Endodermal cell (in vitro differentiated cells): ENCODE data around the gene OR8B12. TPM values are rescaled to one million over a fixed set of nuclear protein-coding genes. Genes with fewer than 3 reads are reported as not detected.

Experiments used
- DNase-seq: peaks from one replicate; pipeline ENCODE4 v3.0.0-alpha.2; 2017
- H3K27ac ChIP-seq: 2 replicates; pipeline ENCODE4 v1.5.1; 2013; ENCODE audit warnings: mild to moderate bottlenecking, low read depth, low read length, moderate library complexity
- H3K27me3 ChIP-seq: 2 replicates; pipeline ENCODE4 v1.6.1; 2013; ENCODE audit warnings: mild to moderate bottlenecking, low read length, moderate library complexity; ENCODE audit not compliant: insufficient read depth, control insufficient read depth, poor library complexity, severe bottlenecking
- H3K36me3 ChIP-seq: 2 replicates; pipeline ENCODE4 v1.7.0; 2013; ENCODE audit warnings: mild to moderate bottlenecking, low read length, moderate library complexity; ENCODE audit not compliant: control insufficient read depth, insufficient read depth
- H3K4me1 ChIP-seq: one replicate; pipeline ENCODE4 v1.7.0; 2013; ENCODE audit warnings: low read length; ENCODE audit not compliant: control insufficient read depth, insufficient read depth
- H3K4me3 ChIP-seq: 2 replicates; pipeline ENCODE4 v1.5.1; 2013; ENCODE audit warnings: mild to moderate bottlenecking, low read length, moderate library complexity
- H3K9ac ChIP-seq: 2 replicates; pipeline ENCODE4 v1.6.1; 2013; ENCODE audit warnings: mild to moderate bottlenecking, low read length, moderate library complexity; ENCODE audit not compliant: poor library complexity, severe bottlenecking; ENCODE audit errors: extremely low read depth
- H3K9me3 ChIP-seq: 2 replicates; pipeline ENCODE4 v1.6.1; 2013; ENCODE audit warnings: mild to moderate bottlenecking, low read length, moderate library complexity; ENCODE audit not compliant: control insufficient read depth
- H3K27ac Mint-ChIP-seq: 2 replicates; pipeline ENCODE4 v1.8.0; 2020; ENCODE audit warnings: mixed read lengths
- H3K27me3 Mint-ChIP-seq: 2 replicates; pipeline ENCODE4 v1.8.0; 2021; ENCODE audit warnings: mild to moderate bottlenecking, mixed read lengths; ENCODE audit not compliant: insufficient read depth
- H3K36me3 Mint-ChIP-seq: 2 replicates; pipeline ENCODE4 v1.8.0; 2020; ENCODE audit warnings: low read depth, mixed read lengths
- H3K4me1 Mint-ChIP-seq: 2 replicates; pipeline ENCODE4 v1.8.0; 2020; ENCODE audit warnings: mixed read lengths
- H3K4me3 Mint-ChIP-seq: 2 replicates; pipeline ENCODE4 v1.8.0; 2020; ENCODE audit warnings: mild to moderate bottlenecking, moderate library complexity, mixed read lengths
- H3K9me3 Mint-ChIP-seq: 2 replicates; pipeline ENCODE4 v1.8.0; 2020; ENCODE audit warnings: mild to moderate bottlenecking, mixed read lengths
- WGBS, 2 experiments: methylation state at CpG; one replicate each; pipeline versions ENCODE4 v1.1.5 to v1.1.7; 2013; ENCODE audit warnings: missing lambda C conversion rate in 2 of 2, mixed read lengths in 1 of 2; ENCODE audit not compliant: insufficient coverage in 1 of 2, insufficient read length in 1 of 2; 5-methylcytosine and 5-hydroxymethylcytosine counted together
- total RNA-seq, 2 donors: library from RNA; stranded (reverse); fragmentation: NEBNext Ultra II Directional in 1 of 2; extraction: Animal tissue kit (Norgen Biotek cat#: 25700) in 1 of 2; gene quantifications; 2 replicates in 1 of 2; 3 replicates in 1 of 2; pipeline ENCODE4 v1.2.1, GENCODE V29; 2021
- TF ChIP-seq, protein P1 (sequence below): fragments of 200-600 bp; sonication (generic); conservative IDR thresholded peaks from 2 replicates; pipeline ENCODE4 v1.5.0; 2021; ENCODE audit warnings: antibody characterized with exemption, mild to moderate bottlenecking

The OR8B12 gene
- total RNA-seq, 2 donors from 2014 or later, result not detected

DNA sequence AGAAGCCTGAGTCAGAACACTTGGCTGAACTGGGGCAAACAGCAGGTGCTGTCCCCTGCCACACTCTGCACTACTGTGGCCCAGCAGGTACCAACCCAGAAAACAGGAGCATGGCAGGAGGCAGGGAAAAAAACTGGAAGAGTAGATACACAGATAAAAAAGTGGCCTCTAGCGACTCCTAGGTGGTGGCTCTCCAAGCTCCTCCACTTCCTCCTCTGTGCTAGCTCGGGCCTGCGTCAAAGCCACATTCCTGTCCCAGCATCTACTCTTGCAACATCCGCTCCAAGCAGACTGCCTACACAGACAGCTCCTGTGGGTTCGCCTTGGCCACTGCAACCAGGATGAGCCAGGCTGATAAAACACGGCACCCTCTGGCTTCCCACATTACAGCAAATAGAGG is 6.9 kb downstream of the OR8B12 start:
- Histone ChIP-seq H3K9me3 (no peaks in the 10 kb centered on the region), H3K4me1 (no peaks in the 10 kb centered on the region), H3K27ac (no peak overlapping the region), H3K27me3 (no peaks in the 10 kb centered on the region), H3K4me3 (no peak overlapping the region), H3K9ac (no peak overlapping the region), H3K36me3 (no peaks in the 10 kb centered on the region)
- H3K27me3 Mint-ChIP-seq, result no peaks in the 10 kb centered on the region
- no peaks in the 10 kb centered on the region for H3K36me3 Mint-ChIP-seq
- no peak overlapping the region for H3K4me3 Mint-ChIP-seq
- WGBS, 2 experiments, result 56 to 68% methylated on average over 2 to 6 of the region's 6 CpGs
- H3K4me1 Mint-ChIP-seq, result peaks cover 11% of the 10 kb centered on the region
- peak overlapping the region; percentile 36 for H3K27ac Mint-ChIP-seq
- DNase-seq, result peak; percentile 94
- no peaks in the 10 kb centered on the region for H3K9me3 Mint-ChIP-seq
- TF ChIP-seq, protein P1, sequence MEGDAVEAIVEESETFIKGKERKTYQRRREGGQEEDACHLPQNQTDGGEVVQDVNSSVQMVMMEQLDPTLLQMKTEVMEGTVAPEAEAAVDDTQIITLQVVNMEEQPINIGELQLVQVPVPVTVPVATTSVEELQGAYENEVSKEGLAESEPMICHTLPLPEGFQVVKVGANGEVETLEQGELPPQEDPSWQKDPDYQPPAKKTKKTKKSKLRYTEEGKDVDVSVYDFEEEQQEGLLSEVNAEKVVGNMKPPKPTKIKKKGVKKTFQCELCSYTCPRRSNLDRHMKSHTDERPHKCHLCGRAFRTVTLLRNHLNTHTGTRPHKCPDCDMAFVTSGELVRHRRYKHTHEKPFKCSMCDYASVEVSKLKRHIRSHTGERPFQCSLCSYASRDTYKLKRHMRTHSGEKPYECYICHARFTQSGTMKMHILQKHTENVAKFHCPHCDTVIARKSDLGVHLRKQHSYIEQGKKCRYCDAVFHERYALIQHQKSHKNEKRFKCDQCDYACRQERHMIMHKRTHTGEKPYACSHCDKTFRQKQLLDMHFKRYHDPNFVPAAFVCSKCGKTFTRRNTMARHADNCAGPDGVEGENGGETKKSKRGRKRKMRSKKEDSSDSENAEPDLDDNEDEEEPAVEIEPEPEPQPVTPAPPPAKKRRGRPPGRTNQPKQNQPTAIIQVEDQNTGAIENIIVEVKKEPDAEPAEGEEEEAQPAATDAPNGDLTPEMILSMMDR, result peak; percentile 68

DNA sequence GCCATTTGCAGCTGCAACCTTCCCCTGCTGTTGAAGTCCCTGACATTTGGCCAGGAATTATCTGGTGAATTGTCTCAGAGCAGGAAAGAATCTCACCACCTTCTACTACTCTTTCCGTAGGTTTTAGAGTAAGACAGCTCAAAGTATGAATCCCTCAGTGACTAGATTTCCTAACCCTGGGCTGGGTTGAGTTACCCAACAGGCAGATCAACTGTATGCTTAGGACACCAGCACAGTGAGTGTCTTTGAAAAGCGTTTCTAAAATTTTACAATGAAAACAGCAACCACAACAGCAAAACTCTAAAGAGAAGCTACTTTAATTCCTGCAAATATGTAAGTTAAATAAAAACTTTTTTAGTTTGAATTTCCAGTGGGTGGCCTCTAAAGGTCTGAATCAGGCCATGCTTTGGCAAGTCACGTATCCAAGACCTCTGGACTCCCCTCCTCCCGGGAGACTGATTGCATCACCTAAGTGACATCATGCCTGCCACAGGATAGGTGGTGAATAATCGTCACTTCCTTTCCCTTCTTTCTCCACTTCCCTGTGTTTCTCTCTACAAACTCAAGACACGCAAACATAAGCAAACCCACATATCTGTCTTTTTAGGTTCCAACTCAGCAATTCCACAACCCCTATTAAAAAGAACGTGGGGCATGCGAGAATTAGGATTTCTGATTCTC is 7.8 kb downstream of the OR8B12 start:
- no peaks in the 10 kb centered on the region for H3K36me3 Mint-ChIP-seq
- Histone ChIP-seq H3K27ac (no peak overlapping the region), H3K9ac (no peak overlapping the region), H3K27me3 (no peaks in the 10 kb centered on the region), H3K4me3 (no peak overlapping the region), H3K4me1 (no peaks in the 10 kb centered on the region), H3K9me3 (no peaks in the 10 kb centered on the region), H3K36me3 (no peaks in the 10 kb centered on the region)
- H3K9me3 Mint-ChIP-seq, result no peaks in the 10 kb centered on the region
- 94% methylated on average over 6 to 8 of the region's 8 CpGs for WGBS, 2 experiments
- peaks cover 11% of the 10 kb centered on the region for H3K4me1 Mint-ChIP-seq
- no peak for DNase-seq
- no peak overlapping the region for H3K27ac Mint-ChIP-seq
- TF ChIP-seq, protein P1, result no peak
- no peak overlapping the region for H3K4me3 Mint-ChIP-seq
- H3K27me3 Mint-ChIP-seq, result no peaks in the 10 kb centered on the region

DNA sequence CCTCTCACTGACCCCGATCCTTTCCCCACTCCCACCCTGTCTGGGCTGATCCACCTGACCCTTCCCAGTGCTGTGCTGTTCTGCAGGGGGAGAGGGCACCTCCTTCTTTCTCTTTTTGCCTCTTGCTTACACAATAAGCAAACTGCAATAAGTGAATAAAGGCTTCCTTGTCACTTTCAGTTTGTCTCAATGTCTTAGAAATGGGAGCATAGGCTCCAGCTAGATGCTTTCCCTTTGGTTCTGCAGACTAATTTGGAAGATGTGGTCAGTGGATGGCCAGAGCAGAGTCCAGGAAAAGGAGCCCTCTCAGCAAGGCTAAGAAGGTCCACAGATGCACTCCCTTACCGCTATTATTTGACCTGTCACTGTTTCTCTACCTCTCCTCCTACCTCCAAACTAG is 9.4 kb downstream of the OR8B12 start:
- Histone ChIP-seq H3K9me3 (peaks cover 3% of the 10 kb centered on the region), H3K4me1 (no peaks in the 10 kb centered on the region), H3K36me3 (no peaks in the 10 kb centered on the region), H3K4me3 (no peak overlapping the region), H3K9ac (no peak overlapping the region), H3K27ac (no peak overlapping the region), H3K27me3 (no peaks in the 10 kb centered on the region)
- Mint-ChIP-seq H3K36me3 (no peaks in the 10 kb centered on the region), H3K9me3 (peaks cover 2% of the 10 kb centered on the region), H3K27ac (no peak overlapping the region), H3K4me3 (no peak overlapping the region), H3K27me3 (no peaks in the 10 kb centered on the region), H3K4me1 (peaks cover 11% of the 10 kb centered on the region)
- WGBS, 2 experiments, result 91 to 100% methylated on average over 2 of the region's 2 CpGs
- TF ChIP-seq, protein P1, result no peak
- DNase-seq, result no peak
